Panc1 (cell line): ENCODE data around the gene LYRM1.

Experiments used
- POLR2AphosphoS5 ChIP-seq: IDR thresholded peaks from 2 replicates; pipeline ENCODE4 v1.6.1; 2012; ENCODE audit warnings: mild to moderate bottlenecking, low read depth, low read length, moderate library complexity
- REST ChIP-seq, 2 experiments: IDR thresholded peaks; 2 replicates each; pipeline ENCODE4 v1.6.1; 2011 to 2012; ENCODE audit warnings: low read depth in 2 of 2, control low read depth in 1 of 2, low read length in 1 of 2, mild to moderate bottlenecking in 1 of 2, moderate library complexity in 1 of 2; ENCODE audit not compliant: insufficient read depth in 1 of 2
- SIN3A ChIP-seq: IDR thresholded peaks from 2 replicates; pipeline ENCODE4 v1.6.1; 2012; ENCODE audit warnings: low read depth, mild to moderate bottlenecking, low read length, moderate library complexity, borderline replicate concordance; ENCODE audit not compliant: insufficient read depth
- TF ChIP-seq, protein P1 (sequence below): fragments of 450-650 bp; IDR thresholded peaks from 2 replicates; pipeline ENCODE4 v1.5.1; 2017; ENCODE audit warnings: mild to moderate bottlenecking

- TF ChIP-seq, protein P1, sequence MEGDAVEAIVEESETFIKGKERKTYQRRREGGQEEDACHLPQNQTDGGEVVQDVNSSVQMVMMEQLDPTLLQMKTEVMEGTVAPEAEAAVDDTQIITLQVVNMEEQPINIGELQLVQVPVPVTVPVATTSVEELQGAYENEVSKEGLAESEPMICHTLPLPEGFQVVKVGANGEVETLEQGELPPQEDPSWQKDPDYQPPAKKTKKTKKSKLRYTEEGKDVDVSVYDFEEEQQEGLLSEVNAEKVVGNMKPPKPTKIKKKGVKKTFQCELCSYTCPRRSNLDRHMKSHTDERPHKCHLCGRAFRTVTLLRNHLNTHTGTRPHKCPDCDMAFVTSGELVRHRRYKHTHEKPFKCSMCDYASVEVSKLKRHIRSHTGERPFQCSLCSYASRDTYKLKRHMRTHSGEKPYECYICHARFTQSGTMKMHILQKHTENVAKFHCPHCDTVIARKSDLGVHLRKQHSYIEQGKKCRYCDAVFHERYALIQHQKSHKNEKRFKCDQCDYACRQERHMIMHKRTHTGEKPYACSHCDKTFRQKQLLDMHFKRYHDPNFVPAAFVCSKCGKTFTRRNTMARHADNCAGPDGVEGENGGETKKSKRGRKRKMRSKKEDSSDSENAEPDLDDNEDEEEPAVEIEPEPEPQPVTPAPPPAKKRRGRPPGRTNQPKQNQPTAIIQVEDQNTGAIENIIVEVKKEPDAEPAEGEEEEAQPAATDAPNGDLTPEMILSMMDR, result no peak
- TF ChIP-seq POLR2AphosphoS5 (no peak), SIN3A (no peak), REST (IDR thresholded peaks at IDR 0.05; ENCODE audit: insufficient read depth in 1 of 2, low read depth in 2 of 2, low read length in 1 of 2) (no peak)
These were observed 20.2 kb downstream of the LYRM1 start for GRCh38 chr16:20920799-20921198.
